HL-60 (cell line): ENCODE measurements around the gene DCPS.

ENCODE experiments used
- GABPA ChIP-seq: IDR thresholded peaks from 2 replicates; pipeline ENCODE4 v1.6.1; 2012; ENCODE audit warnings: low read depth
- POLR2AphosphoS5 ChIP-seq: IDR thresholded peaks from 2 replicates; pipeline ENCODE4 v1.6.1; 2012; ENCODE audit warnings: low read depth
- REST ChIP-seq: IDR thresholded peaks from 2 replicates; pipeline ENCODE4 v1.6.1; 2012; ENCODE audit warnings: low read depth; ENCODE audit not compliant: insufficient replicate concordance
- SPI1 ChIP-seq: IDR thresholded peaks from 2 replicates; pipeline ENCODE4 v1.6.1; 2012; ENCODE audit warnings: low read depth, mild to moderate bottlenecking, borderline replicate concordance
- TF ChIP-seq, protein P1 (sequence below): IDR thresholded peaks from one replicate; pipeline ENCODE4 v1.5.1; 2011; ENCODE audit warnings: low read length, control low read depth, inconsistent platforms; ENCODE audit not compliant: insufficient read depth

GRCh38 chr11:126268361-126268707, 35.5 kb upstream of the DCPS start:
- TF ChIP-seq, protein P1, sequence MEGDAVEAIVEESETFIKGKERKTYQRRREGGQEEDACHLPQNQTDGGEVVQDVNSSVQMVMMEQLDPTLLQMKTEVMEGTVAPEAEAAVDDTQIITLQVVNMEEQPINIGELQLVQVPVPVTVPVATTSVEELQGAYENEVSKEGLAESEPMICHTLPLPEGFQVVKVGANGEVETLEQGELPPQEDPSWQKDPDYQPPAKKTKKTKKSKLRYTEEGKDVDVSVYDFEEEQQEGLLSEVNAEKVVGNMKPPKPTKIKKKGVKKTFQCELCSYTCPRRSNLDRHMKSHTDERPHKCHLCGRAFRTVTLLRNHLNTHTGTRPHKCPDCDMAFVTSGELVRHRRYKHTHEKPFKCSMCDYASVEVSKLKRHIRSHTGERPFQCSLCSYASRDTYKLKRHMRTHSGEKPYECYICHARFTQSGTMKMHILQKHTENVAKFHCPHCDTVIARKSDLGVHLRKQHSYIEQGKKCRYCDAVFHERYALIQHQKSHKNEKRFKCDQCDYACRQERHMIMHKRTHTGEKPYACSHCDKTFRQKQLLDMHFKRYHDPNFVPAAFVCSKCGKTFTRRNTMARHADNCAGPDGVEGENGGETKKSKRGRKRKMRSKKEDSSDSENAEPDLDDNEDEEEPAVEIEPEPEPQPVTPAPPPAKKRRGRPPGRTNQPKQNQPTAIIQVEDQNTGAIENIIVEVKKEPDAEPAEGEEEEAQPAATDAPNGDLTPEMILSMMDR: no peak
- no peak for TF ChIP-seq SPI1
- no peak for TF ChIP-seq POLR2AphosphoS5
- TF ChIP-seq REST: no peak
- no peak for TF ChIP-seq GABPA
